M059J (cell line): ENCODE results near the gene NR1D2. TPM values are rescaled to one million over a fixed set of nuclear protein-coding genes. Genes with fewer than 3 reads are reported as not detected.

Experiments used
- DNase-seq: peaks from one replicate; pipeline ENCODE4 v3.0.0-alpha.2; 2012; ENCODE audit warnings: low read depth
- total RNA-seq: library from RNA; depleted of rRNA; stranded (reverse); fragments of >200 nt; shearing (Covaris generic); gene quantifications from 2 replicates; pipeline ENCODE4 v1.2.3, GENCODE V29; 2014

The NR1D2 gene
- total RNA-seq, 1 experiment from 2014 or later = 23.0 TPM

- DNase-seq = no peak
These were observed 19.6 kb downstream of the NR1D2 start for GRCh38 chr3:23964537-23965235.

- DNase-seq = no peak
These were observed 21.2 kb downstream of the NR1D2 start for GRCh38 chr3:23966328-23966727.

DNA sequence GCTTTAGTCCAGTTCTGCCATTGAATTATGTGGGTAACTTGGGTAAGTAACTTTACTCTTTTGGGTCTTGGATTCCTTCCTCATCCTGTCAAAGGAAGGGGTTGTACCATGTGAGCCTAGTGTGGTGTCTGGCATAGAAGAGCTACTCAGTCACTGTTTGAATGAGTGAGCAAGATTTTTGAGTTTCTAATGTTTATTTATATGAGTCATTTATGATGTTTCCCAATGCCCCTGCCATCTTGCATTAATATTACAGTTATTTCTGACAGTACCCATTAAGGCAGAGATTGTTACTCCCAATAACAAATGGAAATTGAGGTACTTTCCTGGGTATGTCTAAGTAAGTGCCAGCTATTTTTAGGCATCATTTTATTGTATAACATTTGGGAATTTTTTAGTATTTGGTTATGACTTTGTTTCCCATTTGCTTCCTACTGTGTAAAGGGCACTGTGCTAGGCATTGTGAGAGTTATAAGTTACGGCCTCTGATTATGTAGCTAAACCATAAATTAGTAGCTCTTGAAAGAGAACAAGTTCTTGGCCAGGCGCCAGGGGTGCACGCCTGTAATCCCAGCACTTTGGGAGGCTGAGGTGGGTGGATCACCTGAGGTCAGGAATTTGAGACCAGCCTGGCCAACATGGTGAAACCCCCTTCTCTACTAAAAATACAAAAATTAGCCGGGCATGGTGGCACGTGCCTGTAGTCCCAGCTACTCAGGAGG lies 23.5 kb downstream of the NR1D2 start:
- DNase-seq = peak; percentile 45

DNA sequence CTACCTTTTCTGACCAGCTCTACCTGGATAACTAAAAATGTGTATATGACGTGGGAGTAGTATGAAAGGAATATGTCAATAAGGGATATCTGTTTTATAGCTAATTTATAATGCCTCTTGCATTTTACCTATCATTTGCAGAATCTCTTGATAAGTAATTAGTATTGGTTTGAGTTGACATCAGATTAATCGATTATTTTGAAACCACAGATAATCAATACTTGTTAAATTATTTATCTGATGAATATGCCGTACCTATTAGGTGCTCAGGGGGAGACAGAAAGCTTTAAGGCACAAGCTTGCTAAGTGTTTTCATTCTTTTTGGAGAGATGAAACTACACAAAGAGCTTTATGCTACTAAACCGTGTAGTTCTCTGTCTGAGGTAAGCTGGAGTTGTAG lies 24.3 kb downstream of the NR1D2 start:
- DNase-seq = no peak

DNA sequence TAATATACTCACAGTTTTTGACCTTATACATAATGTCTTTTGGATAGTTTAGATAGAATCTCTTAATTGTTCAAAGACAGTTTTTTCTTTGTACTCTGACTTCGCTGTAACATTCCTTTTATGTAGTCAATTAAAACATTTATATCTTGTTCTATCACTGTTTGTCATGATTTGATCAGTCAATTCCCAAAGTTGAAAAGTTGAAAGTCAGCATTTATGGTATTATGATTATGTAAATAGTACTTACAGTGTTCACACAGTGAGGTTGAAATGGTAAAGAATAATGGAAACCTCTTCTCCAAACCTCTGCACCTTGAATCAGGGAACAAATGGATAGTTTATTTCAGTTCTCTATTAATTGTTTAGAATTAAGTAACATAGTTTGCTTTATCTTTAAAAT lies 26.6 kb downstream of the NR1D2 start:
- no peak for DNase-seq

- no peak for DNase-seq
These were observed 31.5 kb downstream of the NR1D2 start for GRCh38 chr3:23976555-23976954.

DNA sequence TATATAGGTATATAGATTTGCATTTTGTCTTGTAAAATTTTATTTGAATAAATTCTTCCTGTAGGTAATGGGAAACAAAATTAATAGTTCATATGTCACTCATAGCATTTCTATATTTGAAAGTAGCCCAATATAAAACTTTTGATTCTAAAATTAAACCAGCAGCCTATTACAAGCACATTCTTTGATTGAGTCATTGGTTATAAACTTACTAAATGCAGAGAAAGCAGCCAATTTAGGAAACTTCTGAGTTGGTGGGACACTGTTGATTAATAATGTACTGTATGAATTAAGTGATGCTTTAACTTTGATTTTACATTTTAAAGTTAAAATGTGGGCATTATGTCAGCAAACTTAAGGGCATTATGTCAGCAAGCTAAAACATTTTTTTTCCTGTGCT lies 34.5 kb downstream of the NR1D2 start:
- DNase-seq = no peak

- no peak for DNase-seq
These were observed 36.0 kb downstream of the NR1D2 start for GRCh38 chr3:23981136-23981535.

DNA sequence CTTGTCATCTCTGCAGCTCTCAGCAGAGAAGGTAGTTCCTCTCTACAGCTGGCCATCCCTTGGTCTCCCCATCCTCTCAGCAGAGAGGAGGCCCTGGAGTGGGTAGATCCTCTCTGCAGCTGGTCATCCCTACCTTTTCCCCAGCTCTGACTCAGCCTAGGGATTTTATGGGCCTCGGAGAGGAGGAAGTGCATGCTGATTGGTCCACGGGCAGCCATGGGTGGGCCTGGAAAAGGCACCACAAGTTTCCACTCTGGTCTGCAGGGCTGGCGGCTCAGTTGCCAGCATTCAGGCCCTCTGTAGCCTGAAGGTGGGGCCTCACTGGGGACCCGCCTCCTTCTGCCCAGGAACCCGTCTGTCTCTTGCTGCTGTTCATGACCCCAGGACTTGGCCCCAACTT lies 36.9 kb downstream of the NR1D2 start:
- DNase-seq = no peak

DNA sequence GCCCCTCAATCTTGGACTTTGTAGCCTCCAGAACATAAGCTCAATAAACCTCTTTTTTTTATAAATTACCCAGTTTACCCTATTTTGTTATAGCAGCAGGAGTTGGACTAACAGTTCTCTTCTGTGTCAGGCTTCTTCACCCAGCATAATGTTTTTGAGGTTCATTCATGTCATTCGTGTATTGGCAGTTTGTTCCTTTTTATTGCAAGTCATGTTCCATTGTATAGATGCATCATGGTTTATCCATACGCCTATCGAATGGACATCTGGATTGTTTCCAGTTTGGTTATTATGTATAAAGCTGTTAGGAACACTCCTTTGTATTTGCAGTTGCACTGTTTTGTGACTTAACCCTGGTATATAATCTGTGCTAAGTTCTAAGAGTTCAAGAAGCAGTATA lies 39.8 kb downstream of the NR1D2 start:
- DNase-seq = no peak

GRCh38 chr3:23985747-23986544 lies 40.9 kb downstream of the NR1D2 start:
- no peak for DNase-seq

GRCh38 chr3:23987356-23987755 lies 42.3 kb downstream of the NR1D2 start:
- no peak for DNase-seq

DNA sequence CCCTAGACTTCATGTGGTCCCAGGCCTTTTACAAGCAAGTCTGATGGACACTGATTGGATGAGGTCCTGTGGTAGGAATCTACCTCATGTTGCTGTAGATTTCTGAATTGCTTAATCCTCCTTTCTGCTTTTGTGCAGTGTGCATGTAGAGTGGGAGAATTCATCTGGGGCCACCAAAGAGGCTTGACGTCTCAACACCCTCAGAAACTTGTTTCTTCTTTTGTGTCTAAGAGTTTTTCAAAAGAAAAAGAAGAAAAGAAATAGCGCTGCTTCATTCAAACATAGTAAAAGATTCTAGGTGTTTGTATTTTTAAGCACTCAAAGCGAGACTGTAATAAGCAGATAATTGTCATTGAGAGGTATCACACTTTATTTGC lies 46.2 kb downstream of the NR1D2 start:
- DNase-seq = no peak

DNA sequence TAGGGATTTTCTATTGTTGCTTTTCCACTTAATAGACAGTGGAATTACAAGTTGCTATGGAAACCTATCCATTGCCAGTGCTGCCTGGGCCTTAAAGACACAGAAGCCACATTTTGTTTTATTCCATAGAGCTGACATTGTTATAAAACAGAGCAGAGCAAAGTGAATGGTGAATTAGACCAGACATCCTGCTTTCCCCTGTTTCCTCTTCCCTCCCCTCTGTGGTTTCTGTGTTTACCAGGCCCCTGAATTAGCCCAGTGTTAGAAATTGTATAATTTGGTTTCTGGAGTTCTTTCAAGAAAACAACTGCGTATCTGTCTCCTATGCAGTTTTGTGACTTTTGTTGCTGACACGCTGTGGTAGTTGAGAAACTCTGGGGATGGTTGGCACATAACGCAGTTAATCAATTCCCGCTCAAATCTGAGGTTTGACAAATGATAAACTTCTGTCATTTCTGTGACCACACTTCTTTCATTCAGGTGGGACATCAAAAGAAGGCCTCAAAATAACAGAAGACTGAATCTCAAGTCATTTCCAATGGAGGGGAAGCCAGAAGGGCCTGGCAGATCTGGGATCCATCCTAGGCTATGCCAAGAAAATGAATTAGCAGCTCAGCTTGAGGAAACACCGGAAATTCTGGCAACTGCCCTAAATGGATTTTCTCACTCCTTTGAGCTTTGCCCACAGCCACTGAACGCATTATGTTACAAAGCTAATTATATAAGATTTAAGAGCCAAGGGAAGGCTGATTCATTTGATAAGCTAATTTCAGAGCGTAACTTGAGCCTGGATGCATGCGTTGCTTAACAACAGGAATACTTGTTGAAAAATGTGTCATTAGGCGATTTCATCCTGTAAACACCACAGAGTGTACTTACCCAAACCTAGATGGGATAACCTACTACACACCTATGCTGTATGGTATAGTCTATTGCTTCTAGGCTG lies 46.9 kb downstream of the NR1D2 start:
- peak; percentile 89 for DNase-seq

DNA sequence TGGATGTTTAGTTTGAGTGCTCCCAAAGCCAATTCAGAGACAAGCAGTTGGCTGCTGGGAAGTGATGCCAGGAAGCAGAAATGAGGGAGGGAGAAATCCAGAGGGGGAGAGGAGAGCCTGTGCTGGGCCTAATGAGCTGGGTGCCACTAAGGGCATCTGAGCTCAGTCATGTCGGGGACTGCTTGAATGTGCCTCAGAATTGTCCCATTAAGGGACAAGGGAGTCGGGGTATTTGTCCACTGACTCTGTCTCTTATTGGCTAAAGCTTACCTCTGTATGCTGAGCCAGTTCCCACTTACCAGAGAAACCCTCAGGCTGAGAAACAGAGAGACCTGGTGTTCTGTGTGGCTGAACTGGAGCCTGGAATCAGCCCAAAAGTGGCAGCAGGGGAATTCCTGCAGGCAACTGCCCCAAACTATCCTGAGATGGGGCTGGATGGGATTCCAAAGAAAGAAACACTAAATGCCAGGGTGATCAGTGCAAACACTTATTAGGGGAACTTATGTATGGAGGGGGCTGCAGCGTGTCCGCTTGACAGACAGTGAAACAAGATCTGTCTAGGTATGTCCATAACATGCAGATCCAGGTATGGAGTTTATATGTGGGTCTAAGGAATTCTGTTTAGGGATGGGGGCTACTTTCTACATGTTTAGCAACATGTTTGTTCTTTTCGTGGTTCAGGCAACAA lies 48.6 kb downstream of the NR1D2 start:
- DNase-seq = no peak

DNA sequence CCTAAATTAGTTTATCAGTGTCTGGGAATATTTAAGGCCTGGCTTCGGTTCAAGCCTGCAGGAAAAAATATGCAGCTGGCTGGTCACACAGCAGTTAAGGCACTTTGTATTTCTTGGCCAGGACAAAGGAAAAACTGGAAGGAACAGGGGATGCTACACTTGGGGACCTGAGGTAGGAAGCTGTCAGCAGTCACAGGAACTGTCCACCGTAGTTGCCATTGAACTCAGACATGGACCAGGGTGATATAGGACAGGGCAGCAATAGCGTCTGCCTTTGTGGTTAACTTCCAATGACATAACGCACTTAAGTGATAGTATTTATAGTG lies 49.1 kb downstream of the NR1D2 start:
- no peak for DNase-seq

DNA sequence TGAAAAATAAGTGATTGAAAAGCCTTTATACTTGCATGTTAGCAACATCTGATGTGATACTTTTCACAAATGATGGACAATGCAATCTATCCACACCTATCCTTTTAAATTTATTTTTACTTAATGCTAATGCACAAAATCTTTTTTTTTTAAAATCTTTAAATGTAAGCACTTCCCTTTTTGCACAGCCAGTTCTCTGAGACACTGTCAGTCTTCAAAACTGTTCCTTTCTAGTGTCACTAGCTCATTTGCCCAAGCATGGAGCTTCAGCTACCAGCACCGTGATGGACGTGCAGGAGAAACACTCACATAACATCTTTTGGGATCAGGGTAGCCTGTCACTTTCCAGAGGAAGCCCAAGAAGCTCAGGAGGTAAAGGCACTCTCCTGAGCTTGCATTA lies 50.1 kb downstream of the NR1D2 start:
- no peak for DNase-seq

- no peak for DNase-seq
These were observed 51.0 kb downstream of the NR1D2 start for GRCh38 chr3:23996095-23996524.

DNA sequence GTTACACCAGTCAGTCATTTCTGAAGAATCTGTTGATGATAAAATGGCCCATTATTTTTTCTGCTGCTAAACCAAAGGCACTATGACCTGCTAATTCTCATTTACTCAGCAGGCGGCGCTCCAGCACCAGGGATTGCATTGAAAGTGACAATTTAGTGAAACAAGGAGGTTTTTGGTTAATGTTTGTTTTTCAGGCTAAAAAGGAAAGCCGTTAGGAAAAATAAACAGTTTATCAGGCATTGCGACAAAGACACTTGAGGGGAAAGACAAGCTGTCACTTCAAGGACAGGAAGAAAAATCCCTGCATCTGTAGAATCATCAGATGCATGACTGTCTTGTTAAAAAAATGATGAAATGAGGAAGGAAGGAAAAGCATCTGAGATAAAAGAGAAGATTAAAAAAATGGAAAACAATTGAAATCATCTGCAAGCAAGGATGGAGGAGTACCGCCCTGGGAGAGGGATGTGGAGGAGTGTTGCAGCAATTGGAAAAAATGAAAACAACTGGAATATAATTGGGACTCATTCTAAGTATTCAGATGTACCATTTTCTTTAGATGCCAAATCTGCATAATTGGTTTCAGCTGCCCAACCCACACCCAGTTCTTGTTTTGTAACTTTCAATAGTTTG lies 54.0 kb downstream of the NR1D2 start:
- DNase-seq = peak; percentile 48

DNA sequence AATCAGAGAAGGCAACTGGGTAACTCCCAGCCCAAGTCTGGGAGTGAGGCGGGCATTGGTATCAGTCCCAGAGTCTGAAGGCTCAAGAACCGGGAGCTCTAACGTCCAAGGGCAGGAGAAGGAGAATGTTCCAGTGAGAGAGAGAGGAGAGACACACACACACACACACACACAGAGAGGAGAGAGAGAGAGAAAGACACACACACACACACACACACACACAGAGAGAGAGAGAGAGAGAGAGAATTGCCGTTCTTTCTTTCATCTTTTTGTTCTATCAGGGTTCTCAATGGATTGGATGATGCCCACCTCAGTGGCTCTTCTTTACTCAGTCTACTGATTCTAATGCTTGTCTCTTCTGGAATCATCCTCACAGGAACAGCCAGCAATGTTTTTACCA lies 57.0 kb downstream of the NR1D2 start:
- no peak for DNase-seq

- DNase-seq = no peak
These were observed 58.4 kb downstream of the NR1D2 start for GRCh38 chr3:24003466-24003865.
